Gastrocnemius medialis (tissue), 4 donors: ENCODE data around the gene SRP68.

Experiments
- CTCF ChIP-seq, 5 experiments: fragments of 450-650 bp in 3 of 5; fragments of 200-600 bp in 2 of 5; sonication (generic) in 2 of 5; IDR thresholded peaks in 4 of 5; conservative IDR thresholded peaks in 1 of 5; 1 replicate in 4 of 5; 2 replicates in 1 of 5; pipeline ENCODE4 v1.5.1; 2016 to 2019; ENCODE audit warnings: antibody characterized with exemption in 5 of 5, mild to moderate bottlenecking in 3 of 5, moderate library complexity in 3 of 5
- POLR2A ChIP-seq, 2 donors: fragments of 450-650 bp; IDR thresholded peaks; one replicate each; pipeline ENCODE4 v1.6.1; 2017; ENCODE audit warnings: antibody characterized with exemption in 2 of 2, mild to moderate bottlenecking in 2 of 2, moderate library complexity in 2 of 2

GRCh38 chr17:76039121-76039520 lies 33.2 kb downstream of the SRP68 start:
- TF ChIP-seq CTCF (IDR thresholded peaks at IDR 0.05 in 4 of 5, conservative IDR thresholded peaks at IDR 0.05 in 1 of 5) (no peak), POLR2A (IDR thresholded peaks at IDR 0.05) (no peak)
